SJCRH30 (cell line): ENCODE data around the gene PTOV1. TPM values are rescaled to one million over a fixed set of nuclear protein-coding genes. Genes with fewer than 3 reads are reported as not detected.

ENCODE experiments used
- DNase-seq, 2 experiments: peaks; one replicate each; pipeline ENCODE4 v3.0.0-alpha.2; 2015 to 2020
- H3K27ac ChIP-seq: fragments of 250-450 bp; sonication (Bioruptor Pico); 2 replicates; pipeline ENCODE4 v1.5.1; 2020; ENCODE audit warnings: mild to moderate bottlenecking, moderate library complexity
- H3K27me3 ChIP-seq: fragments of 250-450 bp; sonication (Bioruptor Pico); 2 replicates; pipeline ENCODE4 v1.5.1; 2020; ENCODE audit warnings: mild to moderate bottlenecking, moderate library complexity
- H3K36me3 ChIP-seq: fragments of 250-450 bp; sonication (Bioruptor Pico); 2 replicates; pipeline ENCODE4 v1.5.1; 2020; ENCODE audit warnings: mild to moderate bottlenecking, moderate library complexity
- H3K4me1 ChIP-seq: fragments of 250-450 bp; sonication (Bioruptor Pico); 2 replicates; pipeline ENCODE4 v1.5.1; 2020; ENCODE audit warnings: mild to moderate bottlenecking, moderate library complexity
- H3K4me3 ChIP-seq: fragments of 250-450 bp; sonication (Bioruptor Pico); 2 replicates; pipeline ENCODE4 v1.5.1; 2020; ENCODE audit warnings: mild to moderate bottlenecking, moderate library complexity
- H3K9me3 ChIP-seq: fragments of 250-450 bp; sonication (Bioruptor Pico); replicated peaks from 2 replicates; pipeline ENCODE4 v1.5.1; 2020; ENCODE audit warnings: mild to moderate bottlenecking, moderate library complexity
- total RNA-seq: library from RNA; depleted of rRNA; stranded (reverse); fragments of >200 nt; shearing (Covaris generic); gene quantifications from 2 replicates; pipeline ENCODE4 v1.2.3, GENCODE V29; 2014; rRNA removed

PTOV1 gene
- total RNA-seq, 1 experiment from 2014 or later, result 91.2 TPM

- no peaks in the 10 kb centered on the region for H3K9me3 ChIP-seq
- no peaks in the 10 kb centered on the region for H3K36me3 ChIP-seq
- peaks cover 3% of the 10 kb centered on the region; the same call in 1 of the 2 replicates for H3K27me3 ChIP-seq
- no peak within 1 kb of the TSS for H3K27ac ChIP-seq
- DNase-seq, result peak in 1 of 2 experiments; percentile 54
- H3K4me3 ChIP-seq, result no peak within 1 kb of the TSS
- H3K4me1 ChIP-seq, result no peaks in the 10 kb centered on the region
These were observed 46.1 kb downstream of the PTOV1 start, which contains the start of gene IL4I1 for GRCh38 chr19:49896863-49897621. TSS of gene IL4I1 (minus strand) at chr19:49896887. CDS start at chr19:49896160, 727 bp downstream.

- Histone ChIP-seq H3K4me3 (no peak overlapping the region), H3K27ac (no peak overlapping the region), H3K27me3 (no peaks in the 10 kb centered on the region), H3K4me1 (no peaks in the 10 kb centered on the region), H3K36me3 (peaks cover 20% of the 10 kb centered on the region), H3K9me3 (no peaks in the 10 kb centered on the region)
- DNase-seq, result no peak
These were observed 53.2 kb downstream of the PTOV1 start for GRCh38 chr19:49904136-49904535.

- H3K4me1 ChIP-seq, result no peaks in the 10 kb centered on the region
- no peaks in the 10 kb centered on the region for H3K27me3 ChIP-seq
- H3K9me3 ChIP-seq, result no peaks in the 10 kb centered on the region
- no peak for DNase-seq
- no peak overlapping the region for H3K27ac ChIP-seq
- H3K4me3 ChIP-seq, result no peak overlapping the region
- H3K36me3 ChIP-seq, result peaks cover 42% of the 10 kb centered on the region
These were observed 56.1 kb downstream of the PTOV1 start for GRCh38 chr19:49906879-49907564.

GRCh38 chr19:49907745-49908446 lies 56.9 kb downstream of the PTOV1 start:
- peaks cover 48% of the 10 kb centered on the region for H3K36me3 ChIP-seq
- H3K9me3 ChIP-seq, result no peaks in the 10 kb centered on the region
- no peak overlapping the region for H3K27ac ChIP-seq
- H3K27me3 ChIP-seq, result no peaks in the 10 kb centered on the region
- no peak for DNase-seq
- H3K4me1 ChIP-seq, result no peaks in the 10 kb centered on the region
- H3K4me3 ChIP-seq, result no peak overlapping the region

GRCh38 chr19:49908480-49909420 lies 57.8 kb downstream of the PTOV1 start:
- H3K27ac ChIP-seq, result no peak overlapping the region
- no peaks in the 10 kb centered on the region for H3K9me3 ChIP-seq
- H3K27me3 ChIP-seq, result no peaks in the 10 kb centered on the region
- no peak for DNase-seq
- H3K4me1 ChIP-seq, result no peaks in the 10 kb centered on the region
- no peak overlapping the region for H3K4me3 ChIP-seq
- H3K36me3 ChIP-seq, result peaks cover 55% of the 10 kb centered on the region

- Histone ChIP-seq H3K36me3 (peaks cover 68% of the 10 kb centered on the region), H3K27me3 (no peaks in the 10 kb centered on the region), H3K4me3 (no peak overlapping the region), H3K4me1 (no peaks in the 10 kb centered on the region), H3K27ac (no peak overlapping the region), H3K9me3 (no peaks in the 10 kb centered on the region)
- no peak for DNase-seq
These were observed 59.2 kb downstream of the PTOV1 start for GRCh38 chr19:49910179-49910578.

Other genes starting within 250 kb of the PTOV1 start
- gene RRAS, start 211.0 kb upstream of the PTOV1 start, total RNA-seq, result 7.5 and 7.6 TPM in 2 replicates
- gene SCAF1, start 208.9 kb upstream of the PTOV1 start, total RNA-seq, result 15.9 and 16.3 TPM in 2 replicates
- 35.1 and 38.6 TPM in 2 replicates for gene IRF3, start 185.3 kb upstream of the PTOV1 start, total RNA-seq
- 45.2 and 61.7 TPM in 2 replicates for gene BCL2L12, start 185.2 kb upstream of the PTOV1 start, total RNA-seq
- 385 and 390 TPM in 2 replicates for gene PRMT1, start 173.9 kb upstream of the PTOV1 start, total RNA-seq
- 5.5 and 7.7 TPM in 2 replicates for gene ADM5, start 161.6 kb upstream of the PTOV1 start, total RNA-seq
- 15.2 and 20.4 TPM in 2 replicates for gene CPT1C, start 160.0 kb upstream of the PTOV1 start, total RNA-seq
- gene TSKS, start 87.9 kb upstream of the PTOV1 start, total RNA-seq, result not detected in 2 replicates
- gene AP2A1, start 84.2 kb upstream of the PTOV1 start, total RNA-seq, result 66.5 and 68.8 TPM in 2 replicates
- gene FUZ, start 37.9 kb upstream of the PTOV1 start, total RNA-seq, result 27.6 and 27.9 TPM in 2 replicates
- 22.2 and 27.4 TPM in 2 replicates for gene MED25, start 32.9 kb upstream of the PTOV1 start, total RNA-seq
- gene PNKP, start 16.4 kb downstream of the PTOV1 start, total RNA-seq, result 24.2 and 40.6 TPM in 2 replicates
- gene AKT1S1, start 26.2 kb downstream of the PTOV1 start, total RNA-seq, result 21.7 and 25.2 TPM in 2 replicates
- gene TBC1D17, start 26.5 kb downstream of the PTOV1 start, total RNA-seq, result 9.1 and 9.4 TPM in 2 replicates
- not detected in 2 replicates for gene IL4I1, start 45.7 kb downstream of the PTOV1 start, total RNA-seq
- gene ATF5, start 78.0 kb downstream of the PTOV1 start, total RNA-seq, result 8.4 and 8.9 TPM in 2 replicates
- gene NUP62, start 78.3 kb downstream of the PTOV1 start, total RNA-seq, result 87.8 and 88.7 TPM in 2 replicates
- 2.7 and 4.5 TPM in 2 replicates for gene SIGLEC11, start 110.0 kb downstream of the PTOV1 start, total RNA-seq
- gene VRK3, start 174.2 kb downstream of the PTOV1 start, total RNA-seq, result 16.9 and 23.1 TPM in 2 replicates
- gene ZNF473, start 174.8 kb downstream of the PTOV1 start, total RNA-seq, result 18.9 and 21.4 TPM in 2 replicates